Fibroblast of the aortic adventitia (primary cell): ENCODE data around the gene TRIB2. TPM values are rescaled to one million over a fixed set of nuclear protein-coding genes. Genes with fewer than 3 reads are reported as not detected.

Source experiments
- DNase-seq: peaks from one replicate; pipeline ENCODE4 v3.0.0-alpha.2; 2010; ENCODE audit warnings: low read depth
- H3K4me3 ChIP-seq: 2 replicates; pipeline ENCODE4 v1.5.1; 2011; ENCODE audit warnings: low read depth, mild to moderate bottlenecking, control low read depth, low read length, moderate library complexity
- total RNA-seq: library from RNA; depleted of rRNA; stranded (reverse); fragments of >200 nt; gene quantifications from 2 replicates; pipeline ENCODE4 v1.2.3, GENCODE V29; 2012; ENCODE audit warnings: low replicate concordance
- TF ChIP-seq, protein P1 (sequence below): IDR thresholded peaks from 2 replicates; pipeline ENCODE4 v1.5.1; 2011; ENCODE audit warnings: mild to moderate bottlenecking, low read length, control low read depth, inconsistent platforms; ENCODE audit not compliant: insufficient read depth

The TRIB2 gene
- total RNA-seq, 1 donor: 39.9 TPM

DNA sequence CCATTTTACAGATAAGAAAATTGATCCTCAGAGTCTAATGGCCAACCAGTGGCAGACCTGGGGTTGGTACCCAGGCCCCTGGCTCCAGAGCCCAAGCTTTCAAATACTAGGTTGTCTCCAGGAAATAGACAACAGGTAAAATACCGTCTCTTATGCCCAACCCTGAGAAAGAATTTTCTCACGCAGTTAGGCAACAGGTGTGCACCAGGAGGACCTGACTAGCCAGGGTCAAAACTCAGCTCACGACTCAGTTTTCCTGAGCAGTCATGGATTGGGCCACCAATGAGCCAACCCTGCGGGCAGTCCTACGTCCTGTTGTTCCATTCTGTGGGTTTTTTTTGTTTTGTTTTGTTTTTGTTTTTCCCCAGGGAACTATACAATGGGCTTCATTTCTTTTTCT, 13.5 kb downstream of the TRIB2 start:
- H3K4me3 ChIP-seq: no peak overlapping the region
- TF ChIP-seq, protein P1, sequence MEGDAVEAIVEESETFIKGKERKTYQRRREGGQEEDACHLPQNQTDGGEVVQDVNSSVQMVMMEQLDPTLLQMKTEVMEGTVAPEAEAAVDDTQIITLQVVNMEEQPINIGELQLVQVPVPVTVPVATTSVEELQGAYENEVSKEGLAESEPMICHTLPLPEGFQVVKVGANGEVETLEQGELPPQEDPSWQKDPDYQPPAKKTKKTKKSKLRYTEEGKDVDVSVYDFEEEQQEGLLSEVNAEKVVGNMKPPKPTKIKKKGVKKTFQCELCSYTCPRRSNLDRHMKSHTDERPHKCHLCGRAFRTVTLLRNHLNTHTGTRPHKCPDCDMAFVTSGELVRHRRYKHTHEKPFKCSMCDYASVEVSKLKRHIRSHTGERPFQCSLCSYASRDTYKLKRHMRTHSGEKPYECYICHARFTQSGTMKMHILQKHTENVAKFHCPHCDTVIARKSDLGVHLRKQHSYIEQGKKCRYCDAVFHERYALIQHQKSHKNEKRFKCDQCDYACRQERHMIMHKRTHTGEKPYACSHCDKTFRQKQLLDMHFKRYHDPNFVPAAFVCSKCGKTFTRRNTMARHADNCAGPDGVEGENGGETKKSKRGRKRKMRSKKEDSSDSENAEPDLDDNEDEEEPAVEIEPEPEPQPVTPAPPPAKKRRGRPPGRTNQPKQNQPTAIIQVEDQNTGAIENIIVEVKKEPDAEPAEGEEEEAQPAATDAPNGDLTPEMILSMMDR: no peak
- DNase-seq: no peak

DNA sequence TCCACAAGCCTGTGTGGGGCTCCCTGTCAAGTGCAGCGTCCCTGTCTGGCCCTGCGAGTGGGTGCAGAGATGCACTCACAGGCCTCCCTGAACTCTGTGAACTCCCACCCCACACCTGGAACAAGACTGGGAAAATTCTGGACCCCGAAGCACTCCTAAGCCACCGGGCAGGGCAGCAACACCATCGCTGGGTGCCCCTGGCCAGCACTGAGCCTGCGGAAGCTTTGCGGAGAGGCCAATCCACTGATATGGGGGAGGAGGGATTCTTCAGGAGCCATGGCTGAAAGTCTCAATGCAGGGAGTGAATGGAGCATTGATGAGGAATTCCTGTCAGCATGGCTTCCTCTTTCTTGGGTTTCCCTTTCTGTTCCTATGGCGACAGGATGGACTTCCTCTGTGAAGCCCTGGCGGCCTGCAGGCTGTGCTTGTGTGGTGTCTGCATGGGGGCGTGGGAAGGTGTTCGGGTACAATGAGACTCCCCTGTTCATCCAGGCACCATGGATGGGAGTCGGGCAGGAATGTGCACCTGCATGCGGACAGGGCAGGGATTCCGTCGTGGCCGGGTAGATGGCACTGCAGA, 15.1 kb downstream of the TRIB2 start:
- TF ChIP-seq, protein P1: no peak
- H3K4me3 ChIP-seq: no peak overlapping the region
- no peak for DNase-seq

DNA sequence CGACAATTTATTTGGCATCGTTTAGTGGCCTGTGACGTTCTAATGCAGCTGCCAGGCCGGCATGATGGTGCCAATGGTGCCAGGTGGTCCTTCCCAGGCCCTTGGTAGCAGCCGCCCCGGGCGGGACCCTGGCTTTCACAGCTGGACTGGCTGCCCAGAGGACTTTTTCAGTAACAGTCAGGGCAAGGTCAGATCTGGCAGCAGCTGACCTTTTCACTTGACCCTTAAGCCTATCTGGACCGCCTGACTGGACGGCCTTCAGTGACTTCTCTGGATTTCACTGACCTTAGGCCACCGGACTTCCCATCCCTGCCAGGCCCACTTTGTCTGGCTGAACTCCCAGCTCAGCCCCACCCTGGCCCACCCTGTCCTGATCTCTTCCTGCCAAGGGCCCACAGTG, 15.9 kb downstream of the TRIB2 start:
- TF ChIP-seq, protein P1: no peak
- DNase-seq: no peak
- no peak overlapping the region for H3K4me3 ChIP-seq

- H3K4me3 ChIP-seq: no peak overlapping the region
- DNase-seq: no peak
- TF ChIP-seq, protein P1: no peak
Observed at GRCh38 chr2:12733846-12734245, 17.1 kb downstream of the TRIB2 start.

- H3K4me3 ChIP-seq: no peak overlapping the region
- TF ChIP-seq, protein P1: no peak
- DNase-seq: no peak
Observed at GRCh38 chr2:12734914-12735654, 18.3 kb downstream of the TRIB2 start.

DNA sequence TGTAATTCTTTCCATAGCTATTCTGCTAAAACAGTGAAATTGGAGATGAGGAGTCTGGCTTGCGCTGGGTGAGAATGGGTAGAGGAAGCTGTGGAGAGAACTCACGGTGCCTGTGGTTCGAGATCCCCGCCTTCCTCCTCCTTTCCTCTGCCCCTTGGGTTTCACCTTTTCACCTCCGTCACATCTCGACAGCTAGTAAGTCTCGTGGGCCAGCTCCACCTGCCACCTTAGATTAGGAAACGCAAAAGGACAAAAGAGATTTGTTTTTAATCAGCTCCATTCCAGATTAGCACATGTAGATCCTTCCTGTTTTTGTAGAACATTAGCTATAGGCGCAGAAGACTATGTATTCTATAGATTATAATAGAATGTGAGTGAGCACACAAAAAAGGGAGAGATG, 20.6 kb downstream of the TRIB2 start:
- TF ChIP-seq, protein P1: no peak
- H3K4me3 ChIP-seq: no peak overlapping the region
- DNase-seq: no peak
